Left ventricle myocardium inferior (tissue), 1 donor: ENCODE results near the gene ALCAM. TPM values are rescaled to one million over a fixed set of nuclear protein-coding genes. Genes with fewer than 3 reads are reported as not detected.

Experiments used
- DNase-seq: peaks from one replicate; pipeline ENCODE4 v3.0.0-alpha.2; 2020
- H3K27ac ChIP-seq: fragments of 200-600 bp; replicated peaks from 2 replicates; pipeline ENCODE4 v1.8.0; 2021
- H3K27me3 ChIP-seq: fragments of 200-600 bp; 2 replicates; pipeline ENCODE4 v1.8.0; 2021; ENCODE audit warnings: low read depth
- H3K36me3 ChIP-seq: fragments of 200-600 bp; 2 replicates; pipeline ENCODE4 v1.8.0; 2021
- H3K4me1 ChIP-seq: fragments of 200-600 bp; 2 replicates; pipeline ENCODE4 v1.8.0; 2021
- H3K4me3 ChIP-seq: fragments of 200-600 bp; 2 replicates; pipeline ENCODE4 v1.8.0; 2021; ENCODE audit warnings: mild to moderate bottlenecking, moderate library complexity
- H3K9me3 ChIP-seq: fragments of 200-600 bp; replicated peaks from 2 replicates; pipeline ENCODE4 v1.8.0; 2021
- CTCF ChIP-seq: fragments of 200-600 bp; IDR thresholded peaks from 2 replicates; pipeline ENCODE4 v1.8.0; 2021; ENCODE audit warnings: antibody characterized with exemption, mild to moderate bottlenecking, borderline replicate concordance
- intact Hi-C: fragments of 100-400 bp; cut with micrococcal nuclease; formaldehyde crosslinking; loops from one replicate; pipeline ENCODE4 v1.11.0; 2022
- total RNA-seq: library from RNA; stranded (reverse); fragmentation: NEBNext Ultra II Directional; extraction: Animal tissue kit (Norgen Biotek cat#: 25700); gene quantifications from one replicate; pipeline ENCODE4 v1.2.1, GENCODE V29; 2021
- donor health status: DM: no; HTN: yes; CAD: no; lungs with severe emphysema.

ALCAM gene
- total RNA-seq, 1 donor from 2014 or later = 3.7 TPM

- no peak for DNase-seq
- intact Hi-C loops = no loop called here
- no peak for TF ChIP-seq CTCF
- H3K4me3 ChIP-seq = no peak overlapping the region
- no peaks in the 10 kb centered on the region for H3K4me1 ChIP-seq
- no peak overlapping the region for H3K27ac ChIP-seq
- no peaks in the 10 kb centered on the region for H3K36me3 ChIP-seq
- H3K27me3 ChIP-seq = no peaks in the 10 kb centered on the region
- H3K9me3 ChIP-seq = no peaks in the 10 kb centered on the region
These were observed 170.8 kb downstream of the ALCAM start for GRCh38 chr3:105537371-105538080.

GRCh38 chr3:105538483-105538882, 171.8 kb downstream of the ALCAM start:
- Histone ChIP-seq H3K27ac (no peak overlapping the region), H3K9me3 (no peaks in the 10 kb centered on the region), H3K4me3 (no peak overlapping the region), H3K27me3 (no peaks in the 10 kb centered on the region), H3K4me1 (no peaks in the 10 kb centered on the region), H3K36me3 (no peaks in the 10 kb centered on the region)
- no peak for TF ChIP-seq CTCF
- no peak for DNase-seq
- intact Hi-C loops = no loop called here

- Histone ChIP-seq H3K4me3 (no peak overlapping the region), H3K27me3 (no peaks in the 10 kb centered on the region), H3K4me1 (no peaks in the 10 kb centered on the region), H3K9me3 (no peaks in the 10 kb centered on the region), H3K36me3 (no peaks in the 10 kb centered on the region), H3K27ac (no peak overlapping the region)
- intact Hi-C loops = no loop called here
- no peak for DNase-seq
- TF ChIP-seq CTCF = no peak
These were observed 173.2 kb downstream of the ALCAM start for GRCh38 chr3:105539897-105540296.

GRCh38 chr3:105542282-105543019, 175.7 kb downstream of the ALCAM start:
- DNase-seq = no peak
- Histone ChIP-seq H3K4me3 (no peak overlapping the region), H3K36me3 (no peaks in the 10 kb centered on the region), H3K4me1 (no peaks in the 10 kb centered on the region), H3K27ac (no peak overlapping the region), H3K9me3 (no peaks in the 10 kb centered on the region), H3K27me3 (no peaks in the 10 kb centered on the region)
- TF ChIP-seq CTCF = no peak
- intact Hi-C loops = no loop called here

- H3K9me3 ChIP-seq = no peaks in the 10 kb centered on the region
- H3K4me1 ChIP-seq = no peaks in the 10 kb centered on the region
- TF ChIP-seq CTCF = no peak
- no peaks in the 10 kb centered on the region for H3K36me3 ChIP-seq
- DNase-seq = no peak
- H3K27ac ChIP-seq = no peak overlapping the region
- intact Hi-C loops = no loop called here
- no peaks in the 10 kb centered on the region for H3K27me3 ChIP-seq
- H3K4me3 ChIP-seq = no peak overlapping the region
These were observed 178.3 kb downstream of the ALCAM start for GRCh38 chr3:105545051-105545450.
